HFF-Myc (cell line): ENCODE data around the gene CD200.

ENCODE experiments used
- DNase-seq: peaks from one replicate; pipeline ENCODE4 v3.0.0-alpha.2; 2011; ENCODE audit warnings: low read depth; ENCODE audit errors: extremely low read depth
- H3K4me3 ChIP-seq: replicated peaks from 2 replicates; pipeline ENCODE4 v1.5.1; 2011; ENCODE audit warnings: low read depth, mild to moderate bottlenecking, control low read depth, low read length
- TF ChIP-seq, protein P1 (sequence below): IDR thresholded peaks from 2 replicates; pipeline ENCODE4 v1.5.1; 2012; ENCODE audit warnings: mild to moderate bottlenecking, low read depth, low read length, control low read depth; ENCODE audit errors: missing control alignments

Gene CD200

DNA sequence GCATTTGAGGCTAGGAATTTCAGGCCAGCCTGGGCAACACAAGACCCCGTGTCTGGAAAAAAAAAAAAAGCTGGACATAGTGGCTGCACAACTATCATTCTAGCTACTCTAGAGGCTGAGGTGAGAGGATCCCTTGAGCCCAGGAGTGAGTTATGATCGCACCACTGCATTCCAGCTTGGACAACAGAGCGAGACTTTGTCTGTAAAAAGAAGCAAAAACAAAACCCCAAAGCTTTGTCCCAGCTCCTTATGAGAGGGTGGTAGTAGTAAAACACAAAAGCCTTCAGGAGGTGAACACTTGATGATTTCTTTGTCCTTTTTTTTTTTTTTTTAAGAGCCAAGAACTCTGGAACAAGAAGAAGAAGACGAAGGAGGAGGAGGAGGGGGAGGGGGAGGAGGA lies 1.1 kb upstream of the CD200 start:
- TF ChIP-seq, protein P1, sequence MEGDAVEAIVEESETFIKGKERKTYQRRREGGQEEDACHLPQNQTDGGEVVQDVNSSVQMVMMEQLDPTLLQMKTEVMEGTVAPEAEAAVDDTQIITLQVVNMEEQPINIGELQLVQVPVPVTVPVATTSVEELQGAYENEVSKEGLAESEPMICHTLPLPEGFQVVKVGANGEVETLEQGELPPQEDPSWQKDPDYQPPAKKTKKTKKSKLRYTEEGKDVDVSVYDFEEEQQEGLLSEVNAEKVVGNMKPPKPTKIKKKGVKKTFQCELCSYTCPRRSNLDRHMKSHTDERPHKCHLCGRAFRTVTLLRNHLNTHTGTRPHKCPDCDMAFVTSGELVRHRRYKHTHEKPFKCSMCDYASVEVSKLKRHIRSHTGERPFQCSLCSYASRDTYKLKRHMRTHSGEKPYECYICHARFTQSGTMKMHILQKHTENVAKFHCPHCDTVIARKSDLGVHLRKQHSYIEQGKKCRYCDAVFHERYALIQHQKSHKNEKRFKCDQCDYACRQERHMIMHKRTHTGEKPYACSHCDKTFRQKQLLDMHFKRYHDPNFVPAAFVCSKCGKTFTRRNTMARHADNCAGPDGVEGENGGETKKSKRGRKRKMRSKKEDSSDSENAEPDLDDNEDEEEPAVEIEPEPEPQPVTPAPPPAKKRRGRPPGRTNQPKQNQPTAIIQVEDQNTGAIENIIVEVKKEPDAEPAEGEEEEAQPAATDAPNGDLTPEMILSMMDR = no peak
- DNase-seq = no peak

GRCh38 chr3:112333381-112334317 lies 693 bp downstream of the CD200 start:
- TF ChIP-seq, protein P1 = no peak
- H3K4me3 ChIP-seq = peak overlapping the region; percentile 15
- no peak for DNase-seq

More for the DNA sequence above, 1.1 kb upstream of the CD200 start:
- H3K4me3 ChIP-seq = no peak overlapping the region

- TF ChIP-seq, protein P1 = no peak
- H3K4me3 ChIP-seq = no peak overlapping the region
- no peak for DNase-seq
Observed at GRCh38 chr3:112334691-112335433, 1.9 kb downstream of the CD200 start.

DNA sequence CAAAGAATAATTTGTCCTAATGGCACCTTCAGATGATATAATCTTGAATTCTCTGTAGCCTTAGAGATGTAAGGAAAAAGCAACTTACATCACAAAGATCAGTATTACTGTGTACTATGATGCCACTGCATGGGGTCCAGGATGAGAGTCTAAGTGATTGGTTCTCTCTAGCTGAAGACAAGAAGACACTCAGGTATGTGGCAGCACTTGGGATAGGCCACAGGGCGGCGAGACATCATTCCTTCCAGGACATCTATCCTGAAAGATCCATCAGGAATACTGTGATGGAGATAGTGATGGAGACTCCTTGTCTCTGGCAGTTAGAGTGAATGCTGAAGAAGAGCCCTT lies 2.5 kb downstream of the CD200 start:
- TF ChIP-seq, protein P1 = no peak
- no peak overlapping the region for H3K4me3 ChIP-seq
- DNase-seq = no peak

GRCh38 chr3:112338021-112338726 lies 5.2 kb downstream of the CD200 start:
- H3K4me3 ChIP-seq = no peak overlapping the region
- TF ChIP-seq, protein P1 = no peak
- DNase-seq = no peak

- H3K4me3 ChIP-seq = no peak overlapping the region
- TF ChIP-seq, protein P1 = no peak
- no peak for DNase-seq
Observed at GRCh38 chr3:112338727-112339056, 5.7 kb downstream of the CD200 start.
